Posterior vena cava (tissue), 2 donors: ENCODE results near the gene FPGT. TPM values are rescaled to one million over a fixed set of nuclear protein-coding genes. Genes with fewer than 3 reads are reported as not detected.
"Not testable (repeated sequence)": the region's sequence is repeated elsewhere in the genome, so short reads cannot be mapped to it uniquely, and the experiment has no call there.

Source experiments
- DNase-seq: peaks from one replicate; pipeline ENCODE4 v3.0.0-alpha.2; 2020; ENCODE audit warnings: low spot score
- intact Hi-C, 2 donors: fragments of 100-400 bp; cut with DNase I; formaldehyde crosslinking; loops; one replicate each; pipeline versions ENCODE4 v1.14.1 to v1.14.2; 2022 to 2023
- long read RNA-seq, 2 donors: library from polyadenylated mRNA; unstranded; transcript quantifications; one replicate each; pipeline ENCODE4 v2.0.0, GENCODE V29; 2020 to 2021
- total RNA-seq, 2 donors: library from RNA; stranded (reverse); fragmentation: NEBNext Ultra II Directional; extraction: Animal tissue kit (Norgen Biotek cat#: 25700); gene quantifications; one replicate each; pipeline ENCODE4 v1.2.1, GENCODE V29; 2021
- donor health status: DM: yes; HTN: yes; CAD: no.
- donor health status: DM: yes; HTN: yes; CAD: no.

Gene FPGT
- total RNA-seq = 10 to 100 TPM; 16.6 to 22.6 TPM
- long read RNA-seq, donor 1, partial matches to known transcripts = 0 of 3 reads
- long read RNA-seq, donor 1, other reads (novel, unspliced or antisense) = 0 of 3 reads
- long read RNA-seq, donor 2, partial matches to known transcripts = 4 of 10 reads
- long read RNA-seq, donor 2, other reads (novel, unspliced or antisense) = 2 of 10 reads

- intact Hi-C loops = loop anchor here in 1 of 2 donors (10.0 kb wide), 1 partner anchor 267 kb away; no protein-coding TSS in a partner anchor
- peak; percentile 99 for DNase-seq
Measured at GRCh38 chr1:74197657-74198552, at the start of gene FPGT, which contains the start of gene LRRIQ3. TSS of gene FPGT (plus strand) at chr1:74198242. CDS start at chr1:74198279, 37 bp downstream. TSS of gene LRRIQ3 (minus strand) at chr1:74198176. CDS start at chr1:74183684, 14,492 bp downstream.

- no peak for DNase-seq
- intact Hi-C loops = no loop called here
Measured at GRCh38 chr1:74160046-74160445, 38.0 kb upstream of the FPGT start.

GRCh38 chr1:74161497-74161896, 36.5 kb upstream of the FPGT start:
- no peak for DNase-seq

GRCh38 chr1:74162333-74162732, 35.7 kb upstream of the FPGT start:
- intact Hi-C loops = no loop called here
- no peak for DNase-seq

More at GRCh38 chr1:74161497-74161896, 36.5 kb upstream of the FPGT start:
- intact Hi-C loops = no loop called here

GRCh38 chr1:74174423-74174822, 23.6 kb upstream of the FPGT start:
- intact Hi-C loops, DNase-seq: not testable (repeated sequence)

- intact Hi-C loops = no loop called here
- DNase-seq = no peak
Measured at GRCh38 chr1:74180490-74180889, 17.6 kb upstream of the FPGT start.

GRCh38 chr1:74193908-74194307, 4.1 kb upstream of the FPGT start:
- intact Hi-C loops = loop anchor here in 1 of 2 donors (10.0 kb wide), 1 partner anchor 271 kb away; no protein-coding TSS in a partner anchor

GRCh38 chr1:74195339-74195738, 2.7 kb upstream of the FPGT start:
- intact Hi-C loops = loop anchor here in 1 of 2 donors (10.0 kb wide), 1 partner anchor 269 kb away; no protein-coding TSS in a partner anchor
- no peak for DNase-seq

More at GRCh38 chr1:74193908-74194307, 4.1 kb upstream of the FPGT start:
- DNase-seq = no peak

- no peak for DNase-seq
- intact Hi-C loops = loop anchor here in 1 of 2 donors (10.0 kb wide), 1 partner anchor 268 kb away; no protein-coding TSS in a partner anchor
Measured at GRCh38 chr1:74197255-74197654, 787 bp upstream of the FPGT start.

- DNase-seq = no peak
- intact Hi-C loops = loop anchor here in 1 of 2 donors (10.0 kb wide), 1 partner anchor 265 kb away; no protein-coding TSS in a partner anchor
Measured at GRCh38 chr1:74199504-74199903, 1.5 kb downstream of the FPGT start.

- intact Hi-C loops = no loop called here
Measured at GRCh38 chr1:74205266-74205665, 7.2 kb downstream of the FPGT start.

GRCh38 chr1:74215229-74215628, 17.2 kb downstream of the FPGT start:
- intact Hi-C loops = no loop called here
- no peak for DNase-seq

More at GRCh38 chr1:74205266-74205665, 7.2 kb downstream of the FPGT start:
- no peak for DNase-seq

GRCh38 chr1:74222701-74223100, 24.7 kb downstream of the FPGT start:
- no peak for DNase-seq
- intact Hi-C loops = no loop called here

- DNase-seq = peak; percentile 69
- intact Hi-C loops = no loop called here
Measured at GRCh38 chr1:74223453-74223852, 25.4 kb downstream of the FPGT start.

GRCh38 chr1:74235153-74235552, 37.1 kb downstream of the FPGT start, which contains the start of gene TNNI3K:
TSS of gene TNNI3K (plus strand) at chr1:74235387. CDS start at chr1:74235452, 65 bp downstream.
- DNase-seq = no peak
- intact Hi-C loops = no loop called here

- intact Hi-C loops = no loop called here
- no peak for DNase-seq
Measured at GRCh38 chr1:74236440-74236839, 38.4 kb downstream of the FPGT start.

GRCh38 chr1:74237035-74237434, 39.0 kb downstream of the FPGT start:
- intact Hi-C loops = no loop called here

GRCh38 chr1:74237787-74238186, 39.7 kb downstream of the FPGT start:
- DNase-seq = no peak
- intact Hi-C loops = no loop called here

More at GRCh38 chr1:74237035-74237434, 39.0 kb downstream of the FPGT start:
- no peak for DNase-seq

- DNase-seq = no peak
- intact Hi-C loops = no loop called here
Measured at GRCh38 chr1:74245168-74245772, 47.2 kb downstream of the FPGT start.
